ENCODE data around the gene FUCA1. TPM values are rescaled to one million over a fixed set of nuclear protein-coding genes. Genes with fewer than 3 reads are reported as not detected.
"Not testable (repeated sequence)": the region's sequence is repeated elsewhere in the genome, so short reads cannot be mapped to it uniquely, and the experiment has no call there.

Gene FUCA1
- total RNA-seq, 2 experiments from 2014 or later: 4.9 to 5.2 TPM

DNA sequence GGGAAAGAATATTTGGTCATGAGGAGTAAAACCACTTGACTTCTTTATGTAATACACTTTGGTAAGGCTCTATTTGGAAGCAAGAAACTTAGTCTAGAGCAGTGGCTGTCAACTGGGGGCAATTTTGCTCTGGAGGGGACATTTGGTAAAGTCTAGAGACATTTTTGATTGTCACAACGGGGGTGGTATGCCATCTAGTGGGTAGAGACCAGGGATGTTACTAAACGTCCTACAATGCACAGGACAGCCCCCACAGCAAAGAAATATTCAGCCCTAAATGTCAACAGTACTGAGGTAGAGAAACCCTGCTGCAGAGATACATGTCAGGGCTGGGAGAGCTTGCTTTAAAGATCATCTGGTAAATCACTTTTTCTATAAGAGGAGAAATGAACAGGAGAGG lies 13.5 kb downstream of the FUCA1 start:
- peak; percentile 27 for DNase-seq
- H3K27me3 Mint-ChIP-seq (ENCODE audit: low read depth): no peaks in the 10 kb centered on the region
- H3K9me3 Mint-ChIP-seq: no peaks in the 10 kb centered on the region
- no peak overlapping the region for H3K27ac Mint-ChIP-seq
- CTCF ChIA-PET: interaction anchor here (1.0 to 1.7 kb wide), 2 partner anchors 62 to 83 kb away, joined by 3 to 7 read pairs; no protein-coding TSS in a partner anchor
- no peak overlapping the region for H3K4me3 Mint-ChIP-seq
- intact Hi-C loops (cut with micrococcal nuclease): loop anchor here (1.0 kb wide), 1 partner anchor 44 kb away; no protein-coding TSS in a partner anchor
- H3K36me3 Mint-ChIP-seq (ENCODE audit: low read depth): peaks cover 15% of the 10 kb centered on the region
- no peaks in the 10 kb centered on the region for H3K4me1 Mint-ChIP-seq (ENCODE audit: low read depth)

DNA sequence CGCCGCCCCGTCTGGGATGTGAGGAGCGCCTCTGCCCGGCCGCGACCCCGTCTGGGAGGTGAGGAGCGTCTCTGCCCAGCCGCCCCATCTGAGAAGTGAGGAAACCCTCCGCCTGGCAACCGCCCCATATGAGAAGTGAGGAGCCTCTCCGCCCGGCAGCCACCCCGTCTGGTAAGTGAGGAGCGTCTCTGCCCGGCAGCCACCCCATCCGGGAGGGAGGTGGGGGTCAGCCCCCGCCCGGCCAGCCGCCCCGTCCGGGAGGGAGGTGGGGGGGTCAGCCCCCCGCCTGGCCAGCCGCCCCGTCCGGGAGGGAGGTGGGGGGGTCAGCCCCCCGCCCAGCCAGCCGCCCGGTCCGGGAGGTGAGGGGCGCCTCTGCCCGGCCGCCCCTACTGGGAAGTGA lies 15.0 kb downstream of the FUCA1 start:
- intact Hi-C loops (cut with micrococcal nuclease): not testable (repeated sequence)

GRCh38 chr1:23851406-23851805 lies 16.7 kb downstream of the FUCA1 start:
- CTCF ChIA-PET: interaction anchor here (0.7 to 2.0 kb wide), 3 partner anchors 40 to 168 kb away, joined by 3 to 7 read pairs (median 3); no protein-coding TSS in a partner anchor
- H3K4me1 Mint-ChIP-seq (ENCODE audit: low read depth); H3K9me3 Mint-ChIP-seq; DNase-seq; H3K27me3 Mint-ChIP-seq (ENCODE audit: low read depth); intact Hi-C loops (cut with micrococcal nuclease); H3K4me3 Mint-ChIP-seq; H3K27ac Mint-ChIP-seq: not testable (repeated sequence)
- peaks cover 29% of the 10 kb centered on the region for H3K36me3 Mint-ChIP-seq (ENCODE audit: low read depth)

More for the DNA sequence above, 15.0 kb downstream of the FUCA1 start:
- H3K4me3 Mint-ChIP-seq; H3K9me3 Mint-ChIP-seq; H3K27me3 Mint-ChIP-seq (ENCODE audit: low read depth); DNase-seq; CTCF ChIA-PET; H3K4me1 Mint-ChIP-seq (ENCODE audit: low read depth); H3K27ac Mint-ChIP-seq: not testable (repeated sequence)
- H3K36me3 Mint-ChIP-seq (ENCODE audit: low read depth): peaks cover 18% of the 10 kb centered on the region

- H3K4me3 Mint-ChIP-seq: no peak overlapping the region
- peaks cover 30% of the 10 kb centered on the region for H3K36me3 Mint-ChIP-seq (ENCODE audit: low read depth)
- CTCF ChIA-PET: interaction anchor here (0.6 kb wide), 2 partner anchors 27 to 245 kb away, joined by 3 to 6 read pairs; no protein-coding TSS in a partner anchor
- DNase-seq: no peak
- no peak overlapping the region for H3K27ac Mint-ChIP-seq
- intact Hi-C loops (cut with micrococcal nuclease): no loop called here
- no peaks in the 10 kb centered on the region for H3K27me3 Mint-ChIP-seq (ENCODE audit: low read depth)
- peaks cover 7% of the 10 kb centered on the region for H3K9me3 Mint-ChIP-seq
- no peaks in the 10 kb centered on the region for H3K4me1 Mint-ChIP-seq (ENCODE audit: low read depth)
Measured at GRCh38 chr1:23848673-23849616, 19.1 kb downstream of the FUCA1 start.

- H3K27me3 Mint-ChIP-seq (ENCODE audit: low read depth); H3K9me3 Mint-ChIP-seq; H3K27ac Mint-ChIP-seq; H3K4me3 Mint-ChIP-seq; CTCF ChIA-PET; H3K4me1 Mint-ChIP-seq (ENCODE audit: low read depth); DNase-seq; intact Hi-C loops (cut with micrococcal nuclease): not testable (repeated sequence)
- H3K36me3 Mint-ChIP-seq (ENCODE audit: low read depth): peaks cover 29% of the 10 kb centered on the region
Measured at GRCh38 chr1:23847482-23848095, 20.5 kb downstream of the FUCA1 start.

- peaks cover 7% of the 10 kb centered on the region for H3K9me3 Mint-ChIP-seq
- DNase-seq: no peak
- H3K27ac Mint-ChIP-seq: no peak overlapping the region
- intact Hi-C loops (cut with micrococcal nuclease): no loop called here
- no peaks in the 10 kb centered on the region for H3K4me1 Mint-ChIP-seq (ENCODE audit: low read depth)
- H3K36me3 Mint-ChIP-seq (ENCODE audit: low read depth): peaks cover 26% of the 10 kb centered on the region
- H3K4me3 Mint-ChIP-seq: no peak overlapping the region
- CTCF ChIA-PET: interaction anchor here (0.7 kb wide), 1 partner anchor 73 kb away, joined by 5 read pairs; no protein-coding TSS in a partner anchor
- no peaks in the 10 kb centered on the region for H3K27me3 Mint-ChIP-seq (ENCODE audit: low read depth)
Measured at GRCh38 chr1:23845163-23845562, 22.9 kb downstream of the FUCA1 start.

DNA sequence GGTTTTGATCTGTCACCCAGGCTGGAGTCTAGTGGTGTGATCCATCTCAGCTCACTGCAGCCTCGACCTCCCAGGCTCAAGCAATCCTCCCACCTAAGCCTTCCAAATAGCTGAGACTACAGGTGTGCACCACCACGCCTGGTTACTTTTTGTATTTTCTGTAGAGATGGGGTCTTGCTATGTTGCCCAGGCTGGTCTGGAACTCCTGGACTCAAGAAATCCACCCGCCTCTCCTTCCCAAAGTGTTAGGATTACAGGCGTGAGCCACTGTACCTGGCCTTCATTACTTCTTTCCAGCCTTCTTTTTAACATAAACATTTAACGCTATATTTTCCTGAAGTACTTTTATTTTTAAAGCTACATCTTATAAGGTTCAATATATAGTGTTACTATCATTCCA lies 24.4 kb downstream of the FUCA1 start:
- no peaks in the 10 kb centered on the region for H3K4me1 Mint-ChIP-seq (ENCODE audit: low read depth)
- no peak overlapping the region for H3K4me3 Mint-ChIP-seq
- no peaks in the 10 kb centered on the region for H3K27me3 Mint-ChIP-seq (ENCODE audit: low read depth)
- intact Hi-C loops (cut with micrococcal nuclease): no loop called here
- CTCF ChIA-PET: no interaction called here
- H3K27ac Mint-ChIP-seq: no peak overlapping the region
- no peak for DNase-seq
- H3K36me3 Mint-ChIP-seq (ENCODE audit: low read depth): peaks cover 23% of the 10 kb centered on the region
- H3K9me3 Mint-ChIP-seq: peaks cover 7% of the 10 kb centered on the region

GRCh38 chr1:23838401-23838866 lies 29.7 kb downstream of the FUCA1 start:
- no peak overlapping the region for H3K27ac Mint-ChIP-seq
- peaks cover 2% of the 10 kb centered on the region for H3K27me3 Mint-ChIP-seq (ENCODE audit: low read depth)
- peaks cover 9% of the 10 kb centered on the region for H3K4me1 Mint-ChIP-seq (ENCODE audit: low read depth)
- H3K4me3 Mint-ChIP-seq: peak overlapping the region; percentile 62
- CTCF ChIA-PET: interaction anchor here (1.7 kb wide), 1 partner anchor 28 kb away, joined by 4 read pairs; no protein-coding TSS in a partner anchor
- no peaks in the 10 kb centered on the region for H3K9me3 Mint-ChIP-seq
- DNase-seq: peak; percentile 66
- intact Hi-C loops (cut with micrococcal nuclease): no loop called here
- H3K36me3 Mint-ChIP-seq (ENCODE audit: low read depth): no peaks in the 10 kb centered on the region

DNA sequence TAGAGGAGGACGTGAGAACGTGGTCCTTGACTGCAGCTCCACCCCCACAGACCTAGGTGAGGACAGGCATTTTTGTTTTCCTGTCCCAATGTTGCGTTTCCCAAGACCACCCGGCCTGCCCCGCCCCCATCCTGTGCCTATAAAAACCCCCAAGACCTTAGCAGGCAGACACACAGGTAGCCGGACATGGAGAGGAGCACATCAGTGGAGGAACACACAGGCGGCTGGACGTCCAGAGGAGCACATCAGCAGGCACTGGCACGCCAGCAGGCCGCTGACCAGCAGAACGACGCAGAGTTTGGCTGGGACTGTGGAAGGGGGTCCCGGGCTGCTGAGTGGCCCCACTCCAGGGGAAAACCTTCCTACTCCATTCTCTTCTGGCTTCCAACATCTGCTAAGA lies 30.2 kb downstream of the FUCA1 start:
- Mint-ChIP-seq H3K9me3 (no peaks in the 10 kb centered on the region), H3K27ac (no peak overlapping the region), H3K4me3 (peak overlapping the region; percentile 62), H3K27me3 (ENCODE audit: low read depth) (peaks cover 2% of the 10 kb centered on the region), H3K36me3 (ENCODE audit: low read depth) (no peaks in the 10 kb centered on the region), H3K4me1 (ENCODE audit: low read depth) (peaks cover 9% of the 10 kb centered on the region)
- CTCF ChIA-PET: interaction anchor here (1.7 kb wide), 1 partner anchor 27 kb away, joined by 4 read pairs; no protein-coding TSS in a partner anchor
- no peak for DNase-seq
- intact Hi-C loops (cut with micrococcal nuclease): no loop called here

- CTCF ChIA-PET: no interaction called here
- peaks cover 9% of the 10 kb centered on the region for H3K4me1 Mint-ChIP-seq (ENCODE audit: low read depth)
- no peak for DNase-seq
- intact Hi-C loops (cut with micrococcal nuclease): no loop called here
- H3K4me3 Mint-ChIP-seq: no peak overlapping the region
- H3K9me3 Mint-ChIP-seq: no peaks in the 10 kb centered on the region
- H3K36me3 Mint-ChIP-seq (ENCODE audit: low read depth): no peaks in the 10 kb centered on the region
- H3K27me3 Mint-ChIP-seq (ENCODE audit: low read depth): peaks cover 2% of the 10 kb centered on the region
- H3K27ac Mint-ChIP-seq: no peak overlapping the region
Measured at GRCh38 chr1:23836037-23836436, 32.1 kb downstream of the FUCA1 start.

- H3K27ac Mint-ChIP-seq; H3K27me3 Mint-ChIP-seq (ENCODE audit: low read depth); H3K4me1 Mint-ChIP-seq (ENCODE audit: low read depth); H3K9me3 Mint-ChIP-seq; H3K4me3 Mint-ChIP-seq; H3K36me3 Mint-ChIP-seq (ENCODE audit: low read depth); DNase-seq; intact Hi-C loops (cut with micrococcal nuclease): not testable (repeated sequence)
- CTCF ChIA-PET: interaction anchor here (0.9 to 1.4 kb wide), 2 partner anchors 12 to 23 kb away, joined by 3 to 4 read pairs; no protein-coding TSS in a partner anchor
Measured at GRCh38 chr1:23834156-23834555, 33.9 kb downstream of the FUCA1 start.

GRCh38 chr1:23827717-23828116 lies 40.4 kb downstream of the FUCA1 start:
- H3K27ac Mint-ChIP-seq: no peak overlapping the region
- intact Hi-C loops (cut with micrococcal nuclease): no loop called here
- H3K27me3 Mint-ChIP-seq (ENCODE audit: low read depth): no peaks in the 10 kb centered on the region
- CTCF ChIA-PET: interaction anchor here (1.1 to 1.6 kb wide), 2 partner anchors 17 to 41 kb away, joined by 3 to 6 read pairs; no protein-coding TSS in a partner anchor
- peaks cover 15% of the 10 kb centered on the region for H3K4me1 Mint-ChIP-seq (ENCODE audit: low read depth)
- no peaks in the 10 kb centered on the region for H3K9me3 Mint-ChIP-seq
- DNase-seq: no peak
- no peak overlapping the region for H3K4me3 Mint-ChIP-seq
- peaks cover 2% of the 10 kb centered on the region for H3K36me3 Mint-ChIP-seq (ENCODE audit: low read depth)

All from activated naive CD4-positive, alpha-beta T cell treated with anti-CD3 and anti-CD28 coated beads for 36 hours (primary cell).